ENCODE measurements around the gene ZNF423. TPM values are rescaled to one million over a fixed set of nuclear protein-coding genes. Genes with fewer than 3 reads are reported as not detected.

Gene ZNF423
- polyA plus RNA-seq, 3 donors: 1.9 to 15.4 (median 8.7) TPM

- H3K27ac ChIP-seq (ENCODE audit: low read depth, low read length): no peak overlapping the region
- 87 to 93% (median 91%) methylated on average over 8 of the region's 8 CpGs for WGBS, 3 donors
These were observed 130.3 kb downstream of the ZNF423 start for GRCh38 chr16:49725651-49726050.

GRCh38 chr16:49724774-49725173 is 131.1 kb downstream of the ZNF423 start:
- 91 to 94% (median 94%) methylated on average over 5 of the region's 5 CpGs for WGBS, 3 donors
- H3K27ac ChIP-seq (ENCODE audit: low read depth, low read length): no peak overlapping the region

GRCh38 chr16:49723310-49723709 is 132.6 kb downstream of the ZNF423 start:
- WGBS, 3 donors: 77 to 93% (median 83%) methylated on average over 1 of the region's 1 CpG

GRCh38 chr16:49720225-49720624 is 135.7 kb downstream of the ZNF423 start:
- H3K27ac ChIP-seq (ENCODE audit: low read depth, low read length): no peak overlapping the region
- 74 to 93% (median 86%) methylated on average over 3 of the region's 3 CpGs for WGBS, 3 donors

More at GRCh38 chr16:49723310-49723709, 132.6 kb downstream of the ZNF423 start:
- H3K27ac ChIP-seq (ENCODE audit: low read depth, low read length): no peak overlapping the region

GRCh38 chr16:49717689-49718088 is 138.2 kb downstream of the ZNF423 start:
- no peak overlapping the region for H3K27ac ChIP-seq (ENCODE audit: low read depth, low read length)

GRCh38 chr16:49716339-49716934 is 139.5 kb downstream of the ZNF423 start:
- no peak overlapping the region for H3K27ac ChIP-seq (ENCODE audit: low read depth, low read length)
- WGBS, 3 donors: 56 to 72% (median 64%) methylated on average over 12 of the region's 12 CpGs

More at GRCh38 chr16:49717689-49718088, 138.2 kb downstream of the ZNF423 start:
- 74 to 78% (median 77%) methylated on average over 4 of the region's 4 CpGs for WGBS, 3 donors

- WGBS, 3 donors: 80 to 90% (median 89%) methylated on average over 9 to 10 of the region's 10 CpGs
- no peak overlapping the region for H3K27ac ChIP-seq (ENCODE audit: low read depth, low read length)
These were observed 142.1 kb downstream of the ZNF423 start for GRCh38 chr16:49713770-49714169.

GRCh38 chr16:49712542-49712941 is 143.4 kb downstream of the ZNF423 start:
- 77 to 84% (median 83%) methylated on average over 16 of the region's 16 CpGs for WGBS, 3 donors
- no peak overlapping the region for H3K27ac ChIP-seq (ENCODE audit: low read depth, low read length)

- WGBS, 3 donors: 95 to 98% (median 96%) methylated on average over 9 of the region's 9 CpGs
- H3K27ac ChIP-seq (ENCODE audit: low read depth, low read length): no peak overlapping the region
These were observed 143.8 kb downstream of the ZNF423 start for GRCh38 chr16:49712106-49712505.

- WGBS, 3 donors: 81 to 82% (median 82%) methylated on average over 12 of the region's 12 CpGs
- H3K27ac ChIP-seq (ENCODE audit: low read depth, low read length): no peak overlapping the region
These were observed 146.9 kb downstream of the ZNF423 start for GRCh38 chr16:49709057-49709456.

- WGBS, 3 donors: 86 to 95% (median 95%) methylated on average over 6 of the region's 6 CpGs
- H3K27ac ChIP-seq (ENCODE audit: low read depth, low read length): no peak overlapping the region
These were observed 147.4 kb downstream of the ZNF423 start for GRCh38 chr16:49708491-49708890.

GRCh38 chr16:49706620-49707355 is 149.1 kb downstream of the ZNF423 start:
- WGBS, 3 donors: 95 to 97% (median 95%) methylated on average over 11 of the region's 11 CpGs
- H3K27ac ChIP-seq (ENCODE audit: low read depth, low read length): no peak overlapping the region

- no peak overlapping the region for H3K27ac ChIP-seq (ENCODE audit: low read depth, low read length)
- WGBS, 3 donors: 94 to 97% (median 96%) methylated on average over 2 of the region's 2 CpGs
These were observed 151.2 kb downstream of the ZNF423 start for GRCh38 chr16:49704586-49705155.

- 78 to 86% (median 82%) methylated on average over 3 of the region's 3 CpGs for WGBS, 3 donors
- H3K27ac ChIP-seq (ENCODE audit: low read depth, low read length): no peak overlapping the region
These were observed 152.4 kb downstream of the ZNF423 start for GRCh38 chr16:49703483-49703882.

GRCh38 chr16:49701789-49702494 is 154.0 kb downstream of the ZNF423 start:
- WGBS, 3 donors: 55 to 64% (median 61%) methylated on average over 15 of the region's 15 CpGs
- H3K27ac ChIP-seq (ENCODE audit: low read depth, low read length): no peak overlapping the region

GRCh38 chr16:49701065-49701685 is 154.7 kb downstream of the ZNF423 start:
- 45 to 59% (median 50%) methylated on average over 18 of the region's 18 CpGs for WGBS, 3 donors
- no peak overlapping the region for H3K27ac ChIP-seq (ENCODE audit: low read depth, low read length)

- H3K27ac ChIP-seq (ENCODE audit: low read depth, low read length): no peak overlapping the region
- WGBS, 3 donors: 32 to 72% (median 36%) methylated on average over 10 of the region's 10 CpGs
These were observed 155.5 kb downstream of the ZNF423 start for GRCh38 chr16:49700251-49701064.

- H3K27ac ChIP-seq (ENCODE audit: low read depth, low read length): no peak overlapping the region
- 51 to 87% (median 54%) methylated on average over 3 of the region's 3 CpGs for WGBS, 3 donors
These were observed 156.1 kb downstream of the ZNF423 start for GRCh38 chr16:49699841-49700175.

All from adipose tissue (tissue), 3 donors.